ENCODE results near the gene VCPKMT.

DNA sequence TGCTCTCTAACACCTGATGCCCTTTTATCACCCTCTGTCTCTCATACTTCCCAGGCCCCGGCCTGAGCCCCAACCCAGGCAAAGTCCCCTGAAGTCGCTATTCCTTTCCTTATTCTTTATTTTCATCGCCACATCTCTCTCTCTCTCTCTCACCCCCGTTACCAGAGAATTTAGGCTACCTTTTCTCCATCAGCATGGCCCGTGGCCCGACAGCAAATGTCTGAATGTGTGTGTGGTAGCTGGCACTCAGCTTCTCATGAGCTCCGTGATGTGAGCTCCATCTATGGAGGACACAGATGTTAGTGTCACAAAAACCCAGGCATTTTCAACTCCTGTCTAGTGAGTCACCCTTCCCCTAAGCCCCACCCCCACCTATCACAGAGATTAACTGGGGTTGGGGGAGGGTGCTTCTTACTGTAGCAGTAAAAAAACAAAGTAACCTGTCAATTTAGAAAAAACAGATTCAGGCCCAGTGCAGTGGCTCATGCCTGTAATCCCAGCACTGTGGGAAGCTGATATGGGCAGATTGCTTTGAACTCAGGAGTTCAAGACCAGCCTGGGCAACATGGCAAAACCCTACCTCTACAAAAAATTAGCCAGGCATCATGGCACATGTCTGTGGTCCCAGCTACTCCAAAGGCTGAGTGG lies 53.8 kb downstream of the VCPKMT start:
- TF ChIP-seq, protein P1, sequence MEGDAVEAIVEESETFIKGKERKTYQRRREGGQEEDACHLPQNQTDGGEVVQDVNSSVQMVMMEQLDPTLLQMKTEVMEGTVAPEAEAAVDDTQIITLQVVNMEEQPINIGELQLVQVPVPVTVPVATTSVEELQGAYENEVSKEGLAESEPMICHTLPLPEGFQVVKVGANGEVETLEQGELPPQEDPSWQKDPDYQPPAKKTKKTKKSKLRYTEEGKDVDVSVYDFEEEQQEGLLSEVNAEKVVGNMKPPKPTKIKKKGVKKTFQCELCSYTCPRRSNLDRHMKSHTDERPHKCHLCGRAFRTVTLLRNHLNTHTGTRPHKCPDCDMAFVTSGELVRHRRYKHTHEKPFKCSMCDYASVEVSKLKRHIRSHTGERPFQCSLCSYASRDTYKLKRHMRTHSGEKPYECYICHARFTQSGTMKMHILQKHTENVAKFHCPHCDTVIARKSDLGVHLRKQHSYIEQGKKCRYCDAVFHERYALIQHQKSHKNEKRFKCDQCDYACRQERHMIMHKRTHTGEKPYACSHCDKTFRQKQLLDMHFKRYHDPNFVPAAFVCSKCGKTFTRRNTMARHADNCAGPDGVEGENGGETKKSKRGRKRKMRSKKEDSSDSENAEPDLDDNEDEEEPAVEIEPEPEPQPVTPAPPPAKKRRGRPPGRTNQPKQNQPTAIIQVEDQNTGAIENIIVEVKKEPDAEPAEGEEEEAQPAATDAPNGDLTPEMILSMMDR (conservative IDR thresholded peaks at IDR 0.05; ENCODE audit: low read length) = peak; percentile 39
- TF ChIP-seq EZH2phosphoT487 (IDR thresholded peaks at IDR 0.05; ENCODE audit: borderline replicate concordance) = no peak
